OCI-LY7 (cell line): ENCODE measurements around the gene ZNF493. TPM values are rescaled to one million over a fixed set of nuclear protein-coding genes. Genes with fewer than 3 reads are reported as not detected.
A peak's percentile ranks its signal among the peaks of the same experiment; 100 is the strongest.

ENCODE experiments used
- BruUV-seq: library from RNA; stranded (reverse); fragments of 400-500 nt; replicated peaks from 2 replicates; lab custom pipeline; 2021; lab: Mats Ljungman, UMichigan
- CTCF ChIA-PET: fragments of 300-600 bp; sonication (Branson Sonifier 250); formaldehyde crosslinking; loops from one replicate; lab custom pipeline; 2022; ENCODE audit warnings: antibody characterized with exemption; ENCODE audit not compliant: unreplicated experiment; lab: Charles Lee
- POLR2A ChIA-PET: fragments of 300-600 bp; sonication (Branson Sonifier 250); formaldehyde crosslinking; loops from one replicate; lab custom pipeline; 2022; ENCODE audit warnings: antibody characterized with exemption; lab: Charles Lee
- DNase-seq: peaks from one replicate; pipeline ENCODE4 v3.0.0-alpha.2; 2015; ENCODE audit warnings: low spot score
- H2AFZ ChIP-seq: fragments of 200-600 bp; sonication (generic), shearing (Covaris generic); 2 replicates; pipeline ENCODE4 v1.6.1; 2014; ENCODE audit warnings: mild to moderate bottlenecking, antibody characterized with exemption, low read length, moderate library complexity
- H3K27ac ChIP-seq: fragments of 200-600 bp; sonication (generic); 2 replicates; pipeline ENCODE4 v1.5.1; 2014; ENCODE audit warnings: mixed run types, low read depth, mild to moderate bottlenecking, moderate library complexity, low read length, inconsistent platforms; ENCODE audit not compliant: poor library complexity, severe bottlenecking
- H3K36me3 ChIP-seq: fragments of 200-600 bp; sonication (generic); 2 replicates; pipeline ENCODE4 v1.6.1; 2014; ENCODE audit warnings: mild to moderate bottlenecking, antibody characterized with exemption, low read length, moderate library complexity, mixed read lengths; ENCODE audit not compliant: insufficient read depth
- H3K4me1 ChIP-seq: fragments of 200-600 bp; sonication (generic); 2 replicates; pipeline ENCODE4 v1.5.1; 2014; ENCODE audit warnings: mild to moderate bottlenecking, low read length; ENCODE audit not compliant: insufficient read depth, poor library complexity, severe bottlenecking
- H3K4me2 ChIP-seq: fragments of 200-600 bp; sonication (generic); 2 replicates; pipeline ENCODE4 v1.6.1; 2014; ENCODE audit warnings: mild to moderate bottlenecking, low read length
- H3K4me3 ChIP-seq: fragments of 200-600 bp; sonication (generic); 2 replicates; pipeline ENCODE4 v1.5.1; 2014; ENCODE audit warnings: mild to moderate bottlenecking, low read depth, low read length; ENCODE audit not compliant: poor library complexity, severe bottlenecking
- H3K79me2 ChIP-seq: fragments of 200-600 bp; sonication (generic); 2 replicates; pipeline ENCODE4 v1.6.1; 2016; ENCODE audit warnings: low read depth, mild to moderate bottlenecking, low read length, moderate library complexity, mixed read lengths; ENCODE audit not compliant: insufficient read depth
- H3K9me2 ChIP-seq: fragments of 200-600 bp; sonication (generic); 2 replicates; pipeline ENCODE4 v1.6.1; 2016; ENCODE audit warnings: mild to moderate bottlenecking, low read length, mixed read lengths; ENCODE audit not compliant: insufficient read depth
- H3K9me3 ChIP-seq: fragments of 200-600 bp; sonication (generic); 2 replicates; pipeline ENCODE4 v1.6.1; 2014; ENCODE audit warnings: mild to moderate bottlenecking, mixed run types, low read length, mixed read lengths
- H4K20me1 ChIP-seq: fragments of 200-600 bp; sonication (generic); 2 replicates; pipeline ENCODE4 v1.6.1; 2014; ENCODE audit warnings: mild to moderate bottlenecking, antibody characterized with exemption, low read length, moderate library complexity, mixed read lengths; ENCODE audit not compliant: insufficient read depth
- CTCF ChIP-seq: fragments of 200-600 bp; sonication (generic); conservative IDR thresholded peaks from 2 replicates; pipeline ENCODE4 v1.5.1; 2014; ENCODE audit warnings: mild to moderate bottlenecking, antibody characterized with exemption, low read length, moderate library complexity, mixed read lengths
- EZH2phosphoT487 ChIP-seq: fragments of 200-600 bp; sonication (generic); IDR thresholded peaks from 2 replicates; pipeline ENCODE4 v1.6.1; 2018; ENCODE audit warnings: low read depth, borderline replicate concordance, mild to moderate bottlenecking, mixed run types, antibody characterized with exemption, low read length, moderate library complexity, mixed read lengths
- intact Hi-C: fragments of 100-400 bp; cut with micrococcal nuclease; formaldehyde crosslinking; loops from one replicate; pipeline ENCODE4 v1.10.0; 2022; ENCODE audit not compliant: unreplicated experiment
- total RNA-seq, 2 experiments: library from RNA; depleted of rRNA in 1 of 2; stranded (reverse); fragments of >200 nt in 1 of 2; shearing (Covaris generic) in 1 of 2; gene quantifications; 2 replicates each; pipeline ENCODE4 v1.2.3, GENCODE V29; 2014 to 2022

Gene ZNF493
- total RNA-seq, 2 experiments from 2014 or later = 37.6 to 57.6 TPM

GRCh38 chr19:21474671-21475181 is 77.8 kb downstream of the ZNF493 start:
- TF ChIP-seq EZH2phosphoT487 (no peak), CTCF (no peak)
- intact Hi-C loops = no loop called here
- Histone ChIP-seq H3K4me3 (peak overlapping the region; percentile 79), H3K9me2 (no peaks in the 10 kb centered on the region), H3K4me2 (peak overlapping the region; percentile 62), H3K36me3 (no peaks in the 10 kb centered on the region), H3K9me3 (no peaks in the 10 kb centered on the region), H3K79me2 (peaks cover 4% of the 10 kb centered on the region; the same call in 1 of the 2 replicates), H3K4me1 (peaks cover 4% of the 10 kb centered on the region), H3K27ac (peak overlapping the region; percentile 25), H4K20me1 (no peaks in the 10 kb centered on the region), H2AFZ (peak overlapping the region; percentile 4; the same call in 1 of the 2 replicates)
- DNase-seq = peak; percentile 89
- POLR2A ChIA-PET = interaction anchor here (0.6 to 1.7 kb wide), 5 partner anchors 9 to 375 kb away, joined by 3 to 7 read pairs (median 3); partner anchors contain the start of gene ZNF429
- CTCF ChIA-PET = no interaction called here
- BruUV-seq = TSS peak; percentile 64

Other genes starting within 250 kb of the ZNF493 start
- 26.5 and 38.2 TPM in 2 replicates for gene ZNF708, start 67.7 kb upstream of the ZNF493 start, total RNA-seq (2014; rRNA removed; shearing (Covaris generic))
- 19.3 and 21.7 TPM in 2 replicates for gene ZNF708, start 67.7 kb upstream of the ZNF493 start, total RNA-seq (2022)
- gene ZNF738, start 38.1 kb upstream of the ZNF493 start, total RNA-seq (2014; rRNA removed; shearing (Covaris generic)) = 57.0 and 85.0 TPM in 2 replicates
- gene ZNF738, start 38.1 kb upstream of the ZNF493 start, total RNA-seq (2022) = 47.9 and 50.9 TPM in 2 replicates
- 12.8 and 19.8 TPM in 2 replicates for gene ZNF429, start 108.5 kb downstream of the ZNF493 start, total RNA-seq (2014; rRNA removed; shearing (Covaris generic))
- 24.6 and 30.7 TPM in 2 replicates for gene ZNF429, start 108.5 kb downstream of the ZNF493 start, total RNA-seq (2022)